GM12864 (cell line): ENCODE data around the gene UBL4A.
A peak's percentile ranks its signal among the peaks of the same experiment; 100 is the strongest.

ENCODE experiments used
- DNase-seq: peaks from one replicate; pipeline ENCODE4 v3.0.0-alpha.2; 2011; ENCODE audit warnings: low read depth
- H3K4me3 ChIP-seq: 2 replicates; pipeline ENCODE4 v1.5.1; 2011; ENCODE audit warnings: mild to moderate bottlenecking, low read depth, low read length, control low read depth
- CTCF ChIP-seq: IDR thresholded peaks from 2 replicates; pipeline ENCODE4 v1.5.1; 2011; ENCODE audit warnings: low read depth, mild to moderate bottlenecking, moderate library complexity, low read length, control low read depth, inconsistent platforms; ENCODE audit errors: missing control alignments

UBL4A gene

GRCh38 chrX:154486396-154487207, at the start of gene UBL4A:
Gene UBL4A, minus strand, starts transcription at chrX:154486615. Its CDS starts 31 bp downstream, at chrX:154486584.
- TF ChIP-seq CTCF = no peak
- peak within 1 kb of the TSS; percentile 81 for H3K4me3 ChIP-seq
- DNase-seq = no peak

- no peak overlapping the region for H3K4me3 ChIP-seq
- no peak for DNase-seq
- TF ChIP-seq CTCF = no peak
These were observed 49.5 kb upstream of the UBL4A start for GRCh38 chrX:154535892-154536291.

GRCh38 chrX:154534526-154535322, 48.3 kb upstream of the UBL4A start:
- no peak for DNase-seq
- no peak overlapping the region for H3K4me3 ChIP-seq
- peak; percentile 86 for TF ChIP-seq CTCF

- DNase-seq = no peak
- no peak for TF ChIP-seq CTCF
- H3K4me3 ChIP-seq = no peak overlapping the region
These were observed 46.3 kb upstream of the UBL4A start for GRCh38 chrX:154532690-154533089.

GRCh38 chrX:154531626-154532025, 45.2 kb upstream of the UBL4A start:
- TF ChIP-seq CTCF = no peak
- no peak overlapping the region for H3K4me3 ChIP-seq
- DNase-seq = no peak

GRCh38 chrX:154530286-154530685, 43.9 kb upstream of the UBL4A start:
- no peak for TF ChIP-seq CTCF
- H3K4me3 ChIP-seq = no peak overlapping the region
- DNase-seq = no peak
